Measurements from ENCODE around the gene SLC25A33.

- TF ChIP-seq POLR2A (IDR thresholded peaks at IDR 0.05) (no peak), CTCF (IDR thresholded peaks at IDR 0.05 in 4 of 5, conservative IDR thresholded peaks at IDR 0.05 in 1 of 5) (no peak)
Measured at GRCh38 chr1:9602794-9603167, 63.5 kb downstream of the SLC25A33 start.
